GM12892 (cell line): Measurements from ENCODE around the gene UBE2Q2.

Source experiments
- POLR2A ChIP-seq: IDR thresholded peaks from 2 replicates; pipeline ENCODE4 v1.6.1; 2011; ENCODE audit warnings: low read depth, low read length, control low read depth
- TAF1 ChIP-seq: IDR thresholded peaks from 2 replicates; pipeline ENCODE4 v1.6.1; 2011; ENCODE audit warnings: low read depth, mild to moderate bottlenecking, control low read depth, low read length, borderline replicate concordance

- TF ChIP-seq POLR2A (no peak), TAF1 (no peak)
Observed at GRCh38 chr15:75796321-75796720, 46.9 kb upstream of the UBE2Q2 start.
